Measurements from ENCODE around the gene PNMA1. TPM values are rescaled to one million over a fixed set of nuclear protein-coding genes. Genes with fewer than 3 reads are reported as not detected.

PNMA1 gene
- total and polyA plus RNA-seq, 2 of the 13 experiments (the other 11 are each of a cell fraction or from before 2014, with no cell fraction given): 7.0 to 8.3 TPM

- H3K9ac ChIP-seq (ENCODE audit: insufficient read depth, low read depth, low read length): no peak overlapping the region
- H3K4me1 ChIP-seq (ENCODE audit: insufficient read depth, low read length): no peaks in the 10 kb centered on the region
- H3K27me3 ChIP-seq (ENCODE audit: control insufficient read depth in 1 of 2, insufficient read depth in 2 of 2, low read length in 2 of 2): no peaks in the 10 kb centered on the region
- intact Hi-C loops (cut with micrococcal nuclease; ENCODE audit: unreplicated experiment): no loop called here
- DNase-seq (ENCODE audit: low spot score) (no peak), FAIRE-seq (no peak), ATAC-seq (no peak)
- H3K79me2 ChIP-seq (ENCODE audit: insufficient read depth, low read length): no peaks in the 10 kb centered on the region
- TF ChIP-seq CEBPB (IDR thresholded peaks at IDR 0.05; ENCODE audit: borderline replicate concordance, low read depth, low read length): peak; percentile 65; the same call in 1 of the 2 replicates
- TF ChIP-seq DR1 (CRISPR knock-in tag; IDR thresholded peaks at IDR 0.05): no peak
- TF ChIP-seq ZNF484 (CRISPR knock-in tag; IDR thresholded peaks at IDR 0.05; ENCODE audit: borderline replicate concordance, low read depth): no peak
- no peak for TF ChIP-seq TBP (CRISPR knock-in tag; IDR thresholded peaks at IDR 0.05)
- H3K4me2 ChIP-seq (ENCODE audit: low read depth, low read length): no peak overlapping the region
- no TSS peak for BruUV-seq (replicated peaks)
- no peaks in the 10 kb centered on the region for H3K9me3 ChIP-seq (ENCODE audit: low read length)
- POLR2A ChIA-PET: no interaction called here
- in situ Hi-C loops (cut with HindIII; ENCODE audit: extremely low pct_ligation_motif_present, low pct_unique_long_range_greater_than_20kb): no loop called here
- CTCF ChIA-PET (ENCODE audit: low intra/inter-chr PET ratio, low total read pairs): no interaction called here
- H3K36me3 ChIP-seq (replicated peaks in 1 of 2; ENCODE audit: control insufficient read depth in 1 of 2, insufficient read depth in 2 of 2, low read length in 2 of 2): no peaks in the 10 kb centered on the region
- no peaks in the 10 kb centered on the region for H4K20me1 ChIP-seq (ENCODE audit: insufficient read depth, low read length)
- no peak overlapping the region for H3K4me3 ChIP-seq (replicated peaks in 1 of 3; ENCODE audit: insufficient read depth in 1 of 3, low read depth in 2 of 3, low read length in 3 of 3)
- no peak overlapping the region for H3K27ac ChIP-seq (ENCODE audit: extremely low read length, insufficient read depth, low read length)
- H2AFZ ChIP-seq (ENCODE audit: low read length): no peak overlapping the region
- 98% methylated on average over 9 of the region's 9 CpGs for WGBS (ENCODE audit: low lambda C conversion rate)
Measured at GRCh38 chr14:73685328-73685727, 28.9 kb downstream of the PNMA1 start.

DNA sequence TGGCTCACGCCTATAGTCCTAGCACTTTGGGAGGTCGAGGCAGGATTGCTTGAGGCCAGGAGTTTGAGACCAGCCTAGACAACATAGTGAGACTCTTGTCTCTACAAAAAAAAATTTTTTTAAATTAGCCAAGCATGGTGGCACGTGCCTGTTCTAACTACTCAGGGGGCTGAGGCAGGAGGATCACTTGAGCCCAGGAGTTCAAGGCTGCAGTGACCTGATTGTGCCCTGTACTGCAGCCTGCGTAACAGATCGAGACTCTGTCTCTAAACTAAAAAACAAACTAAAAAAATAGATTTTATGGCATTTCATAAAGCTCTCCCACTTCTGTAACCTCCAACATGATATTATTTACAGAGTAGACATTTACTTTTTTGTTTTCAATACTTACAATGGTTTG is 29.6 kb downstream of the PNMA1 start:
- intact Hi-C loops (cut with micrococcal nuclease; ENCODE audit: unreplicated experiment) (no loop called here), in situ Hi-C loops (cut with HindIII; ENCODE audit: extremely low pct_ligation_motif_present, low pct_unique_long_range_greater_than_20kb) (no loop called here)
- DNase-seq (ENCODE audit: low spot score) (no peak), ATAC-seq (no peak), FAIRE-seq (no peak)
- POLR2A ChIA-PET: no interaction called here
- 75% methylated on average over 5 of the region's 5 CpGs for WGBS (ENCODE audit: low lambda C conversion rate)
- Histone ChIP-seq H3K9me3 (ENCODE audit: low read length) (no peaks in the 10 kb centered on the region), H3K79me2 (ENCODE audit: insufficient read depth, low read length) (no peaks in the 10 kb centered on the region), H3K36me3 (replicated peaks in 1 of 2; ENCODE audit: control insufficient read depth in 1 of 2, insufficient read depth in 2 of 2, low read length in 2 of 2) (no peaks in the 10 kb centered on the region), H3K4me2 (ENCODE audit: low read depth, low read length) (no peak overlapping the region), H3K4me1 (ENCODE audit: insufficient read depth, low read length) (no peaks in the 10 kb centered on the region), H4K20me1 (ENCODE audit: insufficient read depth, low read length) (no peaks in the 10 kb centered on the region), H3K4me3 (replicated peaks in 1 of 3; ENCODE audit: insufficient read depth in 1 of 3, low read depth in 2 of 3, low read length in 3 of 3) (no peak overlapping the region), H3K27me3 (ENCODE audit: control insufficient read depth in 1 of 2, insufficient read depth in 2 of 2, low read length in 2 of 2) (no peaks in the 10 kb centered on the region), H3K9ac (ENCODE audit: insufficient read depth, low read depth, low read length) (no peak overlapping the region), H2AFZ (ENCODE audit: low read length) (no peak overlapping the region), H3K27ac (ENCODE audit: extremely low read length, insufficient read depth, low read length) (no peak overlapping the region)
- no peak for TF ChIP-seq MYNN (CRISPR knock-in tag; IDR thresholded peaks at IDR 0.05; ENCODE audit: low read depth)
- TF ChIP-seq ZNF451 (CRISPR knock-in tag; IDR thresholded peaks at IDR 0.05): no peak
- peak; percentile 63; the same call in 1 of the 2 replicates for TF ChIP-seq RARA (CRISPR knock-in tag; IDR thresholded peaks at IDR 0.05)
- no peak for TF ChIP-seq FOXJ3 (CRISPR knock-in tag; IDR thresholded peaks at IDR 0.05; ENCODE audit: borderline replicate concordance)
- no TSS peak for BruUV-seq (replicated peaks)
- CTCF ChIA-PET (ENCODE audit: low intra/inter-chr PET ratio, low total read pairs): no interaction called here

Data from HepG2 (cell line).